Measurements from ENCODE around the gene SCN9A. TPM values are rescaled to one million over a fixed set of nuclear protein-coding genes. Genes with fewer than 3 reads are reported as not detected.
"Not testable (repeated sequence)": the region's sequence is repeated elsewhere in the genome, so short reads cannot be mapped to it uniquely, and the experiment has no call there.

Gene SCN9A
- total RNA-seq, 2 experiments from 2014 or later, result 0.07 TPM; not detected in 1

GRCh38 chr2:166328147-166328546 is 47.6 kb downstream of the SCN9A start:
- no peaks in the 10 kb centered on the region for H3K9me3 Mint-ChIP-seq (ENCODE audit: low read depth)
- ChIA-PET CTCF (no interaction called here), POLR2A (no interaction called here)
- ATAC-seq (no peak), DNase-seq (no peak)
- no peaks in the 10 kb centered on the region for H3K4me1 Mint-ChIP-seq
- intact Hi-C loops (cut with DNase I, micrococcal nuclease), result no loop called here
- H3K4me3 Mint-ChIP-seq, result no peak overlapping the region
- no peak overlapping the region for H3K27ac Mint-ChIP-seq
- no peaks in the 10 kb centered on the region for H3K36me3 Mint-ChIP-seq (ENCODE audit: low read depth)
- H3K27me3 Mint-ChIP-seq, result no peaks in the 10 kb centered on the region

DNA sequence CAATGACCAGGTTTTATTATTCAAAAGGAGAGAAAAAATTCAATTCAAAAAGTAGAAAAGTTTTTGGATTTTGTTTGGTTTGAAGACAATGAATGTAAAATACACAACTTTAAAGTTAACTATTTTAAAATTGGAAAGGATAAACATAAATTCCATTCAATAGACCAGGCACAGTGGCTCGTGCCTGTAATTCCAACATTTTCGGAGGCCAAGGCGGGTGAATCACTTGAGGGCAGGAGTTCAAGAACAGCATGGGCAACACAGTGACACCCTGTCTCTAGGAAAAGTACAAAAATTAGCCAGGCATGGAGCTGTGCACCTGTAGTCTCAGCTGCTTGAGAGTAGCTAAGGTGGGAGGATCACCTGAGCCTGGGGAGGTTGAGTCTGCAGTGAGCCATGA is 54.7 kb downstream of the SCN9A start:
- CTCF ChIA-PET, result no interaction called here
- no peak for ATAC-seq
- H3K4me3 Mint-ChIP-seq, result no peak overlapping the region
- intact Hi-C loops (cut with DNase I, micrococcal nuclease), result no loop called here
- no peaks in the 10 kb centered on the region for H3K36me3 Mint-ChIP-seq (ENCODE audit: low read depth)
- H3K27ac Mint-ChIP-seq, result no peak overlapping the region
- H3K4me1 Mint-ChIP-seq, result no peaks in the 10 kb centered on the region
- POLR2A ChIA-PET, result no interaction called here
- no peak for DNase-seq
- no peaks in the 10 kb centered on the region for H3K9me3 Mint-ChIP-seq (ENCODE audit: low read depth)
- H3K27me3 Mint-ChIP-seq, result no peaks in the 10 kb centered on the region

DNA sequence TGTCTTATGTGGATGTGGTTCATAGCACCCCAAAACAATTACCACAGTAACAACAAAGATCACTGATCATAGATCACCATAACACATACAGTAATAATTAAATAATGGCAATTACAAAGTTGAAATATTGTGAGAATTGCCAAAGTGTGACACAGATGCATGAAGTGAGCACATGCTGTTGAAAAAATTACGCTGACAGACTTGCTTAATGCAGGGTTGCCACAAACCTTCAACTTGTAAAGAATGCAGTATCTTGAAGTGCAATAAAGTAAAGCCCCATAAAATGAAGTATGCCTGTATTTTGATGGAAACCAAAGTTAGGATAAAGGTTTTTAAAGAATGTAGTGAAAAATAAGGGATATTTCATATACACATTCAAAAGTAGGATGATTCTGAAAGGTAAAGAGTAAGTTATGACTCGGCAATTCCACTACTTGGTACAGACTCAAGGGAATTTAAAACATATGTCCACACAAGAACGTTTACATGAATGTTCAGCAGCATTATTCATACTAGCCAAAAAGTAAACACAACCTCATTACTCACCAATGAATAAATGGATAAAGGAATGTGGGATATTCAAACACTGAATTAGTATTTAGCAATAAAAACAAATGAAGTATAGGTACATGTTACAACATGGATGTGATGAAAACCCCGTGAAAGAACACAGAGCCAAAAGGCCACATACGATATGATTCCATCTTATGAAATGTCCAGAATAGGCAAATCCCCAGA is 61.6 kb downstream of the SCN9A start:
- CTCF ChIA-PET, result no interaction called here
- H3K4me3 Mint-ChIP-seq, result no peak overlapping the region
- H3K27ac Mint-ChIP-seq, result no peak overlapping the region

DNA sequence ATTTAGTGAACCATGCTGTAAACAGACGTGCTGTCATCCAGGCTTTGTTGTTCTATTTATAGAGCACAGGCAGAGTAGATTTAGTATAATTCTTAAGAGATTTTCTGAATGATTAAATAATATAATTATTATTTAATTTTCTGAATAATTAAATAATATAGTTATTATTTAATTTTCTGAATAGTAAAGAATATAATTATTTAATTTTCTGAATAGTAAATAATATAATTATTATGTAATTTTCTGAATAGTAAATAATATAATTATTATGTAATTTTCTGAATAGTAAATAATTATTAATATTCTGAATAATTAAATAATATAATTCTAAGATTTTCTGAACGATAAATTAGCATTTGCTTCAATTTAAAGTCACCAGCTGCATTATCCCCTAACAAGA is 62.9 kb downstream of the SCN9A start:
- DNase-seq; POLR2A ChIA-PET; H3K36me3 Mint-ChIP-seq (ENCODE audit: low read depth); intact Hi-C loops (cut with DNase I, micrococcal nuclease); H3K4me3 Mint-ChIP-seq; H3K27me3 Mint-ChIP-seq; H3K4me1 Mint-ChIP-seq; H3K9me3 Mint-ChIP-seq (ENCODE audit: low read depth); ATAC-seq; H3K27ac Mint-ChIP-seq: not testable (repeated sequence)
- CTCF ChIA-PET, result interaction anchor here (0.6 kb wide), 1 partner anchor 153 kb away, joined by 4 read pairs; no protein-coding TSS in a partner anchor

More for the DNA sequence above, 61.6 kb downstream of the SCN9A start:
- no peak for DNase-seq
- H3K36me3 Mint-ChIP-seq (ENCODE audit: low read depth), result no peaks in the 10 kb centered on the region
- H3K4me1 Mint-ChIP-seq, result no peaks in the 10 kb centered on the region
- no peaks in the 10 kb centered on the region for H3K9me3 Mint-ChIP-seq (ENCODE audit: low read depth)
- POLR2A ChIA-PET, result no interaction called here
- ATAC-seq, result no peak
- H3K27me3 Mint-ChIP-seq, result no peaks in the 10 kb centered on the region
- intact Hi-C loops (cut with DNase I, micrococcal nuclease), result no loop called here

DNA sequence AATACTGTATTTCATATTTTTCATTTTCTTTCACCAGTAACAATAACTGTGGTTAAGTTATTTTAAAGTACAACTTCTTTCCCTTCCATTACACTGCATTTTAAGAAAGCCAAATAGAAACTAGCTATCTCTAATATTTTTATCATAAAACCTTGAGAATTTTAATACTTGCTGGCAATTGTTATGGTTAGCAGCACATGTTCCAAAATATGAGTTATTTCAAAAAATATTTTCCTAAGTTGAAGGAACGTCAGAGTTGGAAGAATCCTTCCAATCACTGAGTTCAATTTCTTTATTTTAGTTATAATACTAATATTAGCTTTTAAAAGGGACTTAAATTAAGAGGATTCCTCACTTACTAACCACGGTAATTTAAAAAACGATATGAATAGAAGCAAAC is 68.4 kb downstream of the SCN9A start:
- H3K27me3 Mint-ChIP-seq, result no peaks in the 10 kb centered on the region
- no peak overlapping the region for H3K27ac Mint-ChIP-seq
- intact Hi-C loops (cut with DNase I, micrococcal nuclease), result no loop called here
- DNase-seq, result no peak
- H3K9me3 Mint-ChIP-seq (ENCODE audit: low read depth), result no peaks in the 10 kb centered on the region
- ChIA-PET CTCF (no interaction called here), POLR2A (no interaction called here)
- no peaks in the 10 kb centered on the region for H3K4me1 Mint-ChIP-seq
- no peaks in the 10 kb centered on the region for H3K36me3 Mint-ChIP-seq (ENCODE audit: low read depth)
- H3K4me3 Mint-ChIP-seq, result no peak overlapping the region
- no peak for ATAC-seq

DNA sequence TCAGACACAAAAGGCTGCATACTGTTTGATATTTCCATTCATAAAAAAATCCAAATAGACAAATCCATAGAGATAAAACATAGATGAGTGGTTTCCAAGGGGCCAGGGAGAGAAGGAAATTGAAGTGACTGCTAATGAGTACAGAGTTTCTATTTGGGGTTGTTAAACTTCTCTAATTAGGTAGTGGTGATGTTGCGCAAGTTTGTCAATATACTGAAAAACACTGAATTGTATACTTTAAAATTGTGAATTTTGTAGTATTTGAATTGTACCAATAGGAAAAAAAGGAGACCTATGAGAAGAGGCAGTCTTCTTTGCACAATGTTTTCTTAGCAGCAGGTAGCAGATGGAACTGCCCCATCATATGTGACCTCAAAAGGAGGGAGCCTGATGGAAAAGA is 71.1 kb downstream of the SCN9A start:
- Mint-ChIP-seq H3K27ac (no peak overlapping the region), H3K9me3 (ENCODE audit: low read depth) (no peaks in the 10 kb centered on the region), H3K4me1 (no peaks in the 10 kb centered on the region), H3K4me3 (no peak overlapping the region), H3K36me3 (ENCODE audit: low read depth) (no peaks in the 10 kb centered on the region), H3K27me3 (no peaks in the 10 kb centered on the region)
- ATAC-seq (no peak), DNase-seq (no peak)
- intact Hi-C loops (cut with DNase I, micrococcal nuclease), result no loop called here
- CTCF ChIA-PET, result no interaction called here
- POLR2A ChIA-PET, result no interaction called here

GRCh38 chr2:166302036-166302435 is 73.7 kb downstream of the SCN9A start:
- CTCF ChIA-PET, result no interaction called here
- POLR2A ChIA-PET, result no interaction called here
- DNase-seq, result no peak

GRCh38 chr2:166297951-166298350 is 77.8 kb downstream of the SCN9A start:
- POLR2A ChIA-PET, result no interaction called here

More at GRCh38 chr2:166302036-166302435, 73.7 kb downstream of the SCN9A start:
- Mint-ChIP-seq H3K27me3 (no peaks in the 10 kb centered on the region), H3K9me3 (ENCODE audit: low read depth) (no peaks in the 10 kb centered on the region), H3K36me3 (ENCODE audit: low read depth) (no peaks in the 10 kb centered on the region), H3K27ac (no peak overlapping the region), H3K4me1 (no peaks in the 10 kb centered on the region), H3K4me3 (no peak overlapping the region)
- ATAC-seq, result no peak
- intact Hi-C loops (cut with DNase I, micrococcal nuclease), result no loop called here

GRCh38 chr2:166293984-166294383 is 81.8 kb downstream of the SCN9A start:
- intact Hi-C loops (cut with DNase I, micrococcal nuclease), result no loop called here
- H3K27me3 Mint-ChIP-seq, result no peaks in the 10 kb centered on the region
- POLR2A ChIA-PET, result no interaction called here
- no peak overlapping the region for H3K27ac Mint-ChIP-seq
- peaks cover 4% of the 10 kb centered on the region for H3K9me3 Mint-ChIP-seq (ENCODE audit: low read depth)
- ATAC-seq (no peak), DNase-seq (no peak)
- CTCF ChIA-PET, result no interaction called here
- no peaks in the 10 kb centered on the region for H3K36me3 Mint-ChIP-seq (ENCODE audit: low read depth)
- no peak overlapping the region for H3K4me3 Mint-ChIP-seq
- H3K4me1 Mint-ChIP-seq, result no peaks in the 10 kb centered on the region

More at GRCh38 chr2:166297951-166298350, 77.8 kb downstream of the SCN9A start:
- CTCF ChIA-PET, result interaction anchor here (0.6 kb wide), 1 partner anchor 21 kb away, joined by 3 read pairs; no protein-coding TSS in a partner anchor
- H3K36me3 Mint-ChIP-seq (ENCODE audit: low read depth), result no peaks in the 10 kb centered on the region
- no peaks in the 10 kb centered on the region for H3K27me3 Mint-ChIP-seq
- ATAC-seq (no peak), DNase-seq (no peak)
- intact Hi-C loops (cut with DNase I, micrococcal nuclease), result no loop called here
- no peaks in the 10 kb centered on the region for H3K9me3 Mint-ChIP-seq (ENCODE audit: low read depth)
- H3K4me1 Mint-ChIP-seq, result no peaks in the 10 kb centered on the region
- H3K27ac Mint-ChIP-seq, result no peak overlapping the region
- no peak overlapping the region for H3K4me3 Mint-ChIP-seq

- CTCF ChIA-PET, result interaction anchor here (0.9 kb wide), 1 partner anchor 11 kb away, joined by 4 read pairs; no protein-coding TSS in a partner anchor
- Mint-ChIP-seq H3K27ac (no peak overlapping the region), H3K4me1 (no peaks in the 10 kb centered on the region), H3K27me3 (no peaks in the 10 kb centered on the region), H3K4me3 (no peak overlapping the region), H3K36me3 (ENCODE audit: low read depth) (no peaks in the 10 kb centered on the region), H3K9me3 (ENCODE audit: low read depth) (peaks cover 4% of the 10 kb centered on the region)
- ATAC-seq, result no peak
- POLR2A ChIA-PET, result no interaction called here
- intact Hi-C loops (cut with DNase I, micrococcal nuclease), result no loop called here
- DNase-seq, result no peak
Measured at GRCh38 chr2:166285215-166285614, 90.5 kb downstream of the SCN9A start.

DNA sequence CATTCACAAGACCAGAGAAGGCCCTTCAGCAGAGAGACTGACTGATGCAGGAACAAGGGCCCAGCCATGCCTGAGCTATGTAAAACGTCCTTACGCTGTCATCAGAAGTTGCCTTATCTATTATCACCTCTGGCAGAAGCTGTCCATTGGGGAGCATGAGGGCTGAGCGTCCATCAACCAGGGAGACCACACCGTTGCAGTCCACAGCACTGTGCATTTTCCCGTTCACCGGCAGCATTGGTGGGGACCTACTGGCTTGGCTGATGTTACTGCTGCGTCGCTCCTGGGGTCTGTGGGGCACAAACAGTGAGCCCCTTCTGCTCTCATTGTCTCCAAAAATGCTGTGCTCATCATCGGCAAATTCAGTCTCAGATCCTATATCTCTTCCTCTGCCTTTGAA is 91.4 kb downstream of the SCN9A start:
- ATAC-seq (no peak), DNase-seq (no peak)
- Mint-ChIP-seq H3K4me1 (no peaks in the 10 kb centered on the region), H3K27me3 (no peaks in the 10 kb centered on the region), H3K4me3 (no peak overlapping the region), H3K27ac (no peak overlapping the region), H3K9me3 (ENCODE audit: low read depth) (peaks cover 2% of the 10 kb centered on the region), H3K36me3 (ENCODE audit: low read depth) (no peaks in the 10 kb centered on the region)
- ChIA-PET CTCF (no interaction called here), POLR2A (no interaction called here)
- intact Hi-C loops (cut with DNase I, micrococcal nuclease), result no loop called here

DNA sequence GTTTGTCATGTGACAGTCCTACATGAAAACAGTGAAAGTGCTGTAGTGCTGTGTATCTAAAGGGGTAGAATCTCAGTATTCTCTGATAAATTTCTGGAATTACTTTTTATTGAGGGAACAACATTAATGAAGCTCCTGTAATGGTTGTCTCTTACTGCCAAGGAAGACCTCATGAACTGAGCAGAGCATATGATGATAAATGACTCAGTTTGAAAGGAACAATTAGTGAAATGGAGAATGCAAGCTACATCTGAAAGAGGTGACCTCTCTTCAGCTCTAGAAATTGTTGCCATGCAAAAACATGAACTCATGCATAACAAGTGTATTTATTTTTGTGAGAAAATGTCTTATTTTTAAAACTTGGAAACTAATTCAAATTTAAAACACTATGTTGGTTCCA is 93.6 kb downstream of the SCN9A start:
- no peaks in the 10 kb centered on the region for H3K27me3 Mint-ChIP-seq
- no peak for DNase-seq
- no peak for ATAC-seq
- no peak overlapping the region for H3K4me3 Mint-ChIP-seq
- no peaks in the 10 kb centered on the region for H3K4me1 Mint-ChIP-seq
- ChIA-PET POLR2A (no interaction called here), CTCF (no interaction called here)
- H3K9me3 Mint-ChIP-seq (ENCODE audit: low read depth), result no peaks in the 10 kb centered on the region
- H3K36me3 Mint-ChIP-seq (ENCODE audit: low read depth), result no peaks in the 10 kb centered on the region
- intact Hi-C loops (cut with DNase I, micrococcal nuclease), result no loop called here
- H3K27ac Mint-ChIP-seq, result no peak overlapping the region
